ENCODE measurements around the gene COL4A4. TPM values are rescaled to one million over a fixed set of nuclear protein-coding genes. Genes with fewer than 3 reads are reported as not detected.

Gene COL4A4
- total RNA-seq, 4 donors from 2014 or later: 1.5 to 4.6 (median 2.6) TPM

DNA sequence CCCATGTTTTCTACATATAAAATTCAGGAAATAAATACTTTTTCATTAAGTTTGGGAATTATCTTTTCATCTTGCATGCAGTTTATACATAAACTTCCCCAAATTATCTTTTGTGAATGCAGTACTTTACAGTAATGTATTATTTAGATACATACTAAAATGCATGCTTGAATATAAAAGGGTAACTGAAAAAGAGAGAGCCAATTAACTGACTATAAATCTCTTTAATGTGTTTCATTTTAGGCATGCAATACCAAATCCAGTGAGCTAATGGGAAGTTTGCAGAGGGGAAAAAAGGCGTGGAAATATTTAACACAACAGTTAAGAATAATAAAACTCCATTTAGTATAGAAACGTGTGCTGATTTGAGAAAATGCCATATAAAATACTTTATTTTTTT is 39.2 kb downstream of the COL4A4 start:
- Histone ChIP-seq H3K4me3 (no peak overlapping the region), H3K27ac (no peak overlapping the region), H3K27me3 (no peaks in the 10 kb centered on the region), H3K9me3 (no peaks in the 10 kb centered on the region), H3K4me1 (no peaks in the 10 kb centered on the region), H3K36me3 (no peaks in the 10 kb centered on the region)
- intact Hi-C loops (cut with DNase I; ENCODE audit: low total_unique reads): no loop called here
- no peak for DNase-seq
- 45 to 46% methylated on average over 2 of the region's 2 CpGs for WGBS, 2 donors (ENCODE audit: low coverage in 1 of 2)
- in situ Hi-C loops (cut with MboI; ENCODE audit: low pct_ligation_motif_present in 1 of 4, low pct_unique_long_range_greater_than_20kb in 1 of 4, low sequenced_read_pairs in 3 of 4): loop anchor here in 2 of 4 donors (25.0 kb wide), 3 partner anchors 313 to 1463 kb away; no protein-coding TSS in a partner anchor
- TF ChIP-seq, protein P1, sequence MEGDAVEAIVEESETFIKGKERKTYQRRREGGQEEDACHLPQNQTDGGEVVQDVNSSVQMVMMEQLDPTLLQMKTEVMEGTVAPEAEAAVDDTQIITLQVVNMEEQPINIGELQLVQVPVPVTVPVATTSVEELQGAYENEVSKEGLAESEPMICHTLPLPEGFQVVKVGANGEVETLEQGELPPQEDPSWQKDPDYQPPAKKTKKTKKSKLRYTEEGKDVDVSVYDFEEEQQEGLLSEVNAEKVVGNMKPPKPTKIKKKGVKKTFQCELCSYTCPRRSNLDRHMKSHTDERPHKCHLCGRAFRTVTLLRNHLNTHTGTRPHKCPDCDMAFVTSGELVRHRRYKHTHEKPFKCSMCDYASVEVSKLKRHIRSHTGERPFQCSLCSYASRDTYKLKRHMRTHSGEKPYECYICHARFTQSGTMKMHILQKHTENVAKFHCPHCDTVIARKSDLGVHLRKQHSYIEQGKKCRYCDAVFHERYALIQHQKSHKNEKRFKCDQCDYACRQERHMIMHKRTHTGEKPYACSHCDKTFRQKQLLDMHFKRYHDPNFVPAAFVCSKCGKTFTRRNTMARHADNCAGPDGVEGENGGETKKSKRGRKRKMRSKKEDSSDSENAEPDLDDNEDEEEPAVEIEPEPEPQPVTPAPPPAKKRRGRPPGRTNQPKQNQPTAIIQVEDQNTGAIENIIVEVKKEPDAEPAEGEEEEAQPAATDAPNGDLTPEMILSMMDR (IDR thresholded peaks at IDR 0.05): no peak
- no peak for TF ChIP-seq EP300 (IDR thresholded peaks at IDR 0.05; ENCODE audit: low read depth)

DNA sequence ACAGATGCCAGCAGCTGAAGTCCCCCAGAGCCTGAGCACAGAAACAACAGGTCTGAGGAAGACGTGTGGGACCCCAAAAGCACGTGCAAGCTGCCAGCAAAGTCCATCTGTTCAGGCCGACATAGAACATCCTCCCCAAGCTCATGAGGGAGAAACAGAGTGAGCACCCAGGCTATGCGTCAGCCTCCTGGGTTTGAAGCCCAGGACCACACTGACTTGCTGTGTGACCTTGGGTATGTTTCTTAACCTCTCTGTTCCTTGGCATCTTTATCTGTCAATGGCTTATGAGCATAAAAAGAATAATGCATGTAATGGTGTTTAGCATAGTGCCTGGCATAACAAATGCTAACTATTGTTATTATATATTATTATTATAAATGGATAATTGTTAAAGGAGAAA is 40.3 kb downstream of the COL4A4 start:
- no peak for TF ChIP-seq POLR2AphosphoS5 (IDR thresholded peaks at IDR 0.05)
- TF ChIP-seq EP300 (IDR thresholded peaks at IDR 0.05; ENCODE audit: low read depth): no peak
- no peak for TF ChIP-seq POLR2A (IDR thresholded peaks at IDR 0.05)
- TF ChIP-seq, protein P1 (IDR thresholded peaks at IDR 0.05): no peak
- Histone ChIP-seq H3K4me3 (no peak overlapping the region), H3K27ac (no peak overlapping the region), H3K4me1 (no peaks in the 10 kb centered on the region), H3K27me3 (no peaks in the 10 kb centered on the region), H3K36me3 (no peaks in the 10 kb centered on the region), H3K9me3 (no peaks in the 10 kb centered on the region)
- intact Hi-C loops (cut with DNase I; ENCODE audit: low total_unique reads) (no loop called here), in situ Hi-C loops (cut with MboI; ENCODE audit: low pct_ligation_motif_present in 1 of 4, low pct_unique_long_range_greater_than_20kb in 1 of 4, low sequenced_read_pairs in 3 of 4) (loop anchor here in 2 of 4 donors (25.0 kb wide), 2 partner anchors 311 to 1461 kb away; no protein-coding TSS in a partner anchor)
- 74 to 80% methylated on average over 1 to 4 of the region's 4 CpGs for WGBS, 2 donors (ENCODE audit: low coverage in 1 of 2)
- DNase-seq: no peak

DNA sequence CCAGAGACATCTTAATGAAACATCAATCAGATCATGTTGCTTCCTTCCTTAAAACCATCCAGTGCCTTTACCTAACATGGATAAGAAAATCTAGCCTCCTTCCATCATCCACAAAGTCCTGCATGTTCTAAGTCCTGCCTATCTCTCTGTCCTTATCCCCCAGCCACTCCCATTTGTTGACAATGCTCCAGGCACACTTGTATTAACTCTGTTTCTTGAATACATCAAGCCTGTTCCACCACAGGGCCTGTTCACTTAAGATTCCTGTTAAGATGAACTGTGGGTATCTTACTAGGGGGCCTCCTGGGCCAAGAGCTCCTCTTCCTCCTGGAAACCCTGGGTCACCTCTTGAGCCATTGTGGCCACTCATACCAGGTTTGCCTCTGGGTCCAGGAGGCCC is 45.7 kb downstream of the COL4A4 start:
- DNase-seq: no peak
- no peaks in the 10 kb centered on the region for H3K36me3 ChIP-seq
- no peaks in the 10 kb centered on the region for H3K4me1 ChIP-seq
- H3K27ac ChIP-seq: no peak overlapping the region
- no peaks in the 10 kb centered on the region for H3K9me3 ChIP-seq
- no peak for TF ChIP-seq EP300 (IDR thresholded peaks at IDR 0.05; ENCODE audit: low read depth)
- no peak overlapping the region for H3K4me3 ChIP-seq
- no peaks in the 10 kb centered on the region for H3K27me3 ChIP-seq
- intact Hi-C loops (cut with DNase I; ENCODE audit: low total_unique reads) (no loop called here), in situ Hi-C loops (cut with MboI; ENCODE audit: low pct_ligation_motif_present in 1 of 4, low pct_unique_long_range_greater_than_20kb in 1 of 4, low sequenced_read_pairs in 3 of 4) (loop anchor here in 2 of 4 donors (10.0 to 25.0 kb wide), 3 partner anchors 306 to 1456 kb away; no protein-coding TSS in a partner anchor)

DNA sequence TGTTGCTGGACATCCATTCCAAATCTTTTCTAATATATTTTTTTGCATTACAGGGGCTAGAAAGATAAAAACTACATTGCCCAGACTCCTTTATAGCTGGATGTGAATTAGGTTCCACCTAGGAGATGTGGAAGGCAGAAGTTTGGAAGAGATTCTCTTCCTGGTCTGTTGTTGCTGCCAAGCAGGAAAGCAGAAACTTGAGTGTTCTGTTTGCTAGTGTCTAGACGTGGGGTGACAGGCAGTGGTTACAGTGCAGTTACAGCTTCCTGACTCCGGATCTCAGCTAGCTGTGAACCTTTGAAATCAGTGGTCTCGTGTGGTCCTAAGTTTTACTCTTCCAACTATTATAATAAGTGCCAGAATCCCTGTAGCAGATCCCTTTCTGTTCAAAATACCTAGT is 46.2 kb downstream of the COL4A4 start:
- Histone ChIP-seq H3K9me3 (no peaks in the 10 kb centered on the region), H3K36me3 (no peaks in the 10 kb centered on the region), H3K27ac (no peak overlapping the region), H3K27me3 (no peaks in the 10 kb centered on the region), H3K4me3 (no peak overlapping the region), H3K4me1 (no peaks in the 10 kb centered on the region)
- no peak for DNase-seq
- in situ Hi-C loops (cut with MboI; ENCODE audit: low pct_ligation_motif_present in 1 of 4, low pct_unique_long_range_greater_than_20kb in 1 of 4, low sequenced_read_pairs in 3 of 4): loop anchor here in 2 of 4 donors (10.0 to 25.0 kb wide), 3 partner anchors 306 to 1456 kb away; no protein-coding TSS in a partner anchor
- TF ChIP-seq, protein P1 (IDR thresholded peaks at IDR 0.05): no peak
- TF ChIP-seq POLR2AphosphoS5 (IDR thresholded peaks at IDR 0.05): no peak
- no peak for TF ChIP-seq POLR2A (IDR thresholded peaks at IDR 0.05)
- no peak for TF ChIP-seq EP300 (IDR thresholded peaks at IDR 0.05; ENCODE audit: low read depth)
- intact Hi-C loops (cut with DNase I; ENCODE audit: low total_unique reads): no loop called here
- 0 to 33% methylated on average over 1 to 3 of the region's 3 CpGs for WGBS, 2 donors (ENCODE audit: low coverage in 1 of 2)

DNA sequence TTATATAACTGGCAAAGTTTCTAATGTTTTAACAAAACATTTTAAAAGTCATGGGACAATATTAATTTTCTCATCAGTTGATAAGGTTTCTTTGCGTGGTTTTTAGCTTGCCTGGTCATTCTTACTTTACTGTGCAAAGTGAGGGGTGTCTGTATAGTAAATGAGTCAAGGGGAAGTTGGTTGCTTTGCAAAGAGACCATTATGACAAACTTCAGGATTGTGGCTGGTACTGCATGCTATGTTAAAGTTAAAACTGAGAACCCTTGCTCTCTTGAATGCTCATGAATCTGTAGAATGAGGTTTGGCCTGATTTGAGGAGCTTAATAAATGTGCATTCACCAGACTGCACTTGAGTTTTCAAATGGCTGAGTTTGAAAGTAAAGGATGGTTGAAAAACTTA is 47.0 kb downstream of the COL4A4 start:
- H3K4me1 ChIP-seq: no peaks in the 10 kb centered on the region
- WGBS, 2 donors (ENCODE audit: low coverage in 1 of 2): 78 to 82% methylated on average over 1 of the region's 1 CpG
- in situ Hi-C loops (cut with MboI; ENCODE audit: low pct_ligation_motif_present in 1 of 4, low pct_unique_long_range_greater_than_20kb in 1 of 4, low sequenced_read_pairs in 3 of 4): loop anchor here in 2 of 4 donors (10.0 to 25.0 kb wide), 3 partner anchors 305 to 1455 kb away; no protein-coding TSS in a partner anchor

More for the DNA sequence above, 47.0 kb downstream of the COL4A4 start:
- Histone ChIP-seq H3K36me3 (no peaks in the 10 kb centered on the region), H3K9me3 (no peaks in the 10 kb centered on the region), H3K4me3 (no peak overlapping the region), H3K27ac (no peak overlapping the region), H3K27me3 (no peaks in the 10 kb centered on the region)
- DNase-seq: no peak
- intact Hi-C loops (cut with DNase I; ENCODE audit: low total_unique reads): no loop called here
- TF ChIP-seq POLR2A (IDR thresholded peaks at IDR 0.05) (no peak), EP300 (IDR thresholded peaks at IDR 0.05; ENCODE audit: low read depth) (no peak), POLR2AphosphoS5 (IDR thresholded peaks at IDR 0.05) (no peak)
- TF ChIP-seq, protein P1 (IDR thresholded peaks at IDR 0.05): no peak

All from transverse colon (tissue), 4 donors.